ENCODE data around the gene SEZ6. TPM values are rescaled to one million over a fixed set of nuclear protein-coding genes. Genes with fewer than 3 reads are reported as not detected.

SEZ6 gene
- total RNA-seq, 1 donor from 2014 or later: not detected

GRCh38 chr17:28906706-28907438 is 99.0 kb downstream of the SEZ6 start:
- TF ChIP-seq, protein P1, sequence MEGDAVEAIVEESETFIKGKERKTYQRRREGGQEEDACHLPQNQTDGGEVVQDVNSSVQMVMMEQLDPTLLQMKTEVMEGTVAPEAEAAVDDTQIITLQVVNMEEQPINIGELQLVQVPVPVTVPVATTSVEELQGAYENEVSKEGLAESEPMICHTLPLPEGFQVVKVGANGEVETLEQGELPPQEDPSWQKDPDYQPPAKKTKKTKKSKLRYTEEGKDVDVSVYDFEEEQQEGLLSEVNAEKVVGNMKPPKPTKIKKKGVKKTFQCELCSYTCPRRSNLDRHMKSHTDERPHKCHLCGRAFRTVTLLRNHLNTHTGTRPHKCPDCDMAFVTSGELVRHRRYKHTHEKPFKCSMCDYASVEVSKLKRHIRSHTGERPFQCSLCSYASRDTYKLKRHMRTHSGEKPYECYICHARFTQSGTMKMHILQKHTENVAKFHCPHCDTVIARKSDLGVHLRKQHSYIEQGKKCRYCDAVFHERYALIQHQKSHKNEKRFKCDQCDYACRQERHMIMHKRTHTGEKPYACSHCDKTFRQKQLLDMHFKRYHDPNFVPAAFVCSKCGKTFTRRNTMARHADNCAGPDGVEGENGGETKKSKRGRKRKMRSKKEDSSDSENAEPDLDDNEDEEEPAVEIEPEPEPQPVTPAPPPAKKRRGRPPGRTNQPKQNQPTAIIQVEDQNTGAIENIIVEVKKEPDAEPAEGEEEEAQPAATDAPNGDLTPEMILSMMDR (IDR thresholded peaks at IDR 0.05; ENCODE audit: unreplicated experiment): no peak
- H3K4me3 Mint-ChIP-seq: no peak overlapping the region
- peaks cover 7% of the 10 kb centered on the region for H3K4me1 Mint-ChIP-seq
- no peak for DNase-seq (ENCODE audit: low spot score in 2 of 2, unreplicated experiment in 2 of 2)
- H3K36me3 Mint-ChIP-seq: peaks cover 27% of the 10 kb centered on the region
- H3K27ac Mint-ChIP-seq: peak overlapping the region; percentile 43
- no peaks in the 10 kb centered on the region for H3K27me3 Mint-ChIP-seq (ENCODE audit: low read depth)
- H3K9me3 Mint-ChIP-seq: no peaks in the 10 kb centered on the region

DNA sequence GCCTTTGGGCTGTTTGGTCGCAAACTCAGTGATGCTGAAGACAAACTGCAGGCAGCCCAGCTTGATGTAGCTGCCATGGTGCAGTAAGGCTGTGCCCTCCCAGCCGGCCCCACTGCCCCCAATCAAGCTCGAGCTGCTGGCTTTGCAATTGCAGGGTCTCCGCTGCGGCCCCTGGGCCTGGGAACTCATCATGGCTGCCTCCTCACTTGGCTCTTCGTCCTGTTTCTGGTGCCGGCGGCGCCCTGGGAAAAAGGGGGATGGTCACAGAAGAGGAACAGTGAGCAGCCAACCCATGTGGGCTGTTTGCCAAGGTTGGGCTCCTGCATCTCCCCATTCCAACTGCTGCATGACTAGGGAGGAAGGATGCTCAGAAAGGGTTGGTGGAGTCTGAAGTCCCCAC is 99.6 kb downstream of the SEZ6 start:
- peak overlapping the region; percentile 43 for H3K27ac Mint-ChIP-seq
- peaks cover 27% of the 10 kb centered on the region for H3K36me3 Mint-ChIP-seq
- H3K4me1 Mint-ChIP-seq: peaks cover 10% of the 10 kb centered on the region
- TF ChIP-seq, protein P1 (IDR thresholded peaks at IDR 0.05; ENCODE audit: unreplicated experiment): no peak
- no peak overlapping the region for H3K4me3 Mint-ChIP-seq
- no peaks in the 10 kb centered on the region for H3K27me3 Mint-ChIP-seq (ENCODE audit: low read depth)
- no peak for DNase-seq (ENCODE audit: low spot score in 2 of 2, unreplicated experiment in 2 of 2)
- no peaks in the 10 kb centered on the region for H3K9me3 Mint-ChIP-seq

Other genes with a start within 250 kb of the SEZ6 start
- 36.3 to 37.9 TPM (median 37.7 TPM) in 3 replicates for gene FAM222B, start 163.2 kb downstream of the SEZ6 start, total RNA-seq
- 37.4 to 43.4 TPM (median 38.4 TPM) in 3 replicates for gene ERAL1, start 151.0 kb downstream of the SEZ6 start, total RNA-seq
- 74.4 to 85.4 TPM (median 79.4 TPM) in 3 replicates for gene FLOT2, start 108.3 kb downstream of the SEZ6 start, total RNA-seq
- gene DHRS13, start 103.0 kb downstream of the SEZ6 start, total RNA-seq: 10.3 to 12.4 TPM (median 12.1 TPM) in 3 replicates
- 60.1 to 69.3 TPM (median 60.3 TPM) in 3 replicates for gene PHF12, start 54.5 kb downstream of the SEZ6 start, total RNA-seq
- gene PIPOX, start 37.1 kb upstream of the SEZ6 start, total RNA-seq: 4.1 to 5.0 TPM (median 4.4 TPM) in 3 replicates
- 55.0 to 58.4 TPM (median 56.8 TPM) in 3 replicates for gene MYO18A, start 174.4 kb upstream of the SEZ6 start, total RNA-seq
- not detected in 3 replicates for gene CRYBA1, start 240.8 kb upstream of the SEZ6 start, total RNA-seq